HCT116 (cell line): ENCODE results near the gene NEXMIF. TPM values are rescaled to one million over a fixed set of nuclear protein-coding genes. Genes with fewer than 3 reads are reported as not detected.

Experiments
- ATAC-seq: fragments of 200-7000 bp; cut with Tn5 transposase; 2 replicates; pipeline ENCODE4 v1.9.1; 2020; ENCODE audit warnings: mild to moderate bottlenecking, moderate library complexity
- BruUV-seq: library from RNA; stranded (reverse); fragments of 400-500 nt; replicated peaks from 2 replicates; lab custom pipeline; 2021; lab: Mats Ljungman, UMichigan
- CTCF ChIA-PET: fragments of 300-600 bp; sonication (Branson Sonifier 250); formaldehyde crosslinking; loops from one replicate; lab custom pipeline; 2021; ENCODE audit warnings: antibody characterized with exemption; lab: Charles Lee
- POLR2A ChIA-PET: fragments of 300-600, 350-600 bp; sonication (Branson Sonifier 250); formaldehyde crosslinking; loops from one replicate; lab custom pipeline; 2021; ENCODE audit warnings: antibody characterized with exemption; lab: Charles Lee
- RAD21 ChIA-PET, 2 experiments: fragments of 300-600 bp; sonication (Branson Sonifier 250); formaldehyde crosslinking; loops; one replicate each; lab custom pipeline; 2023; ENCODE audit warnings: low total read pairs in 2 of 2; ENCODE audit not compliant: uncharacterized antibody in 2 of 2, unreplicated experiment in 2 of 2, low non-redundant PET in 1 of 2; lab: Charles Lee
- DNase-seq: peaks from one replicate; pipeline ENCODE4 v3.0.0-alpha.2; 2010; ENCODE audit warnings: low read depth, low spot score
- H2AFZ ChIP-seq: fragments of 200-600 bp; shearing (Covaris generic), sonication (generic); 2 replicates; pipeline ENCODE4 v1.6.1; 2017; ENCODE audit warnings: low read depth, mixed run types, mixed read lengths, antibody characterized with exemption, low read length; ENCODE audit not compliant: poor library complexity, severe bottlenecking
- H3K27ac ChIP-seq: 2 replicates; pipeline ENCODE4 v1.5.1; 2012; ENCODE audit warnings: low read depth, low read length
- H3K27me3 ChIP-seq: fragments of 200-600 bp; sonication (generic); 2 replicates; pipeline ENCODE4 v1.6.1; 2016; ENCODE audit warnings: mixed run types, low read length, mixed read lengths; ENCODE audit not compliant: insufficient read depth
- H3K36me3 ChIP-seq, 2 experiments: fragments of 200-500 bp in 1 of 2; fragments of 200-600 bp in 1 of 2; sonication (Bioruptor generic) in 1 of 2; sonication (generic) in 1 of 2; 2 replicates each; pipeline versions ENCODE4 v1.5.1 to v1.6.1; 2014 to 2016; ENCODE audit warnings: low read length in 2 of 2, inconsistent platforms in 1 of 2, mixed read lengths in 1 of 2, mixed run types in 1 of 2; ENCODE audit not compliant: insufficient read depth in 2 of 2, control insufficient read depth in 1 of 2
- H3K4me1 ChIP-seq, 2 experiments: fragments of 200-600 bp in 1 of 2; sonication (generic) in 1 of 2; 2 replicates each; pipeline versions ENCODE4 v1.5.1 to v1.6.1; 2012 to 2017; ENCODE audit warnings: low read length in 2 of 2, inconsistent platforms in 1 of 2, mild to moderate bottlenecking in 1 of 2, mixed read lengths in 1 of 2, mixed run types in 1 of 2, moderate library complexity in 1 of 2; ENCODE audit not compliant: insufficient read depth in 2 of 2, control insufficient read depth in 1 of 2
- H3K4me2 ChIP-seq: fragments of 200-600 bp; sonication (generic); 2 replicates; pipeline ENCODE4 v1.6.1; 2017; ENCODE audit warnings: mixed run types, low read length, mixed read lengths
- H3K4me3 ChIP-seq, 2 experiments: fragments of 200-600 bp in 1 of 2; sonication (generic) in 1 of 2; replicated peaks in 1 of 2; 2 replicates each; pipeline ENCODE4 v1.5.1; 2011 to 2016; ENCODE audit warnings: low read length in 2 of 2, control low read depth in 1 of 2, low read depth in 1 of 2, mild to moderate bottlenecking in 1 of 2, mixed read lengths in 1 of 2, mixed run types in 1 of 2
- H3K79me2 ChIP-seq: fragments of 200-600 bp; sonication (generic); 2 replicates; pipeline ENCODE4 v1.6.1; 2017; ENCODE audit warnings: mild to moderate bottlenecking, mixed run types, low read length, moderate library complexity, mixed read lengths; ENCODE audit not compliant: insufficient read depth
- H3K9ac ChIP-seq: fragments of 200-600 bp; sonication (generic); 2 replicates; pipeline ENCODE4 v1.6.1; 2016; ENCODE audit warnings: low read length, mixed read lengths
- H3K9me2 ChIP-seq: fragments of 200-600 bp; sonication (generic), shearing (Covaris generic); 2 replicates; pipeline ENCODE4 v1.6.1; 2017; ENCODE audit warnings: mixed run types, mild to moderate bottlenecking, moderate library complexity; ENCODE audit not compliant: insufficient read depth
- H3K9me3 ChIP-seq, 2 experiments: fragments of 200-500 bp in 1 of 2; fragments of 200-600 bp in 1 of 2; sonication (Bioruptor generic) in 1 of 2; sonication (generic) in 1 of 2; 2 replicates each; pipeline ENCODE4 v1.6.1; 2014 to 2017; ENCODE audit warnings: low read length in 2 of 2, mixed read lengths in 2 of 2, inconsistent platforms in 1 of 2, low read depth in 1 of 2, mild to moderate bottlenecking in 1 of 2, mixed run types in 1 of 2, moderate library complexity in 1 of 2; ENCODE audit not compliant: control insufficient read depth in 1 of 2, insufficient read depth in 1 of 2
- H4K20me1 ChIP-seq: fragments of 200-600 bp; sonication (generic), shearing (Covaris generic); 2 replicates; pipeline ENCODE4 v1.6.1; 2017; ENCODE audit warnings: mixed run types, mild to moderate bottlenecking, moderate library complexity; ENCODE audit not compliant: insufficient read depth
- ATF3 ChIP-seq: IDR thresholded peaks from 2 replicates; pipeline ENCODE4 v1.6.1; 2012
- CBX3 ChIP-seq: IDR thresholded peaks from 2 replicates; pipeline ENCODE4 v1.6.1; 2012; ENCODE audit warnings: low read depth
- CEBPB ChIP-seq: IDR thresholded peaks from 2 replicates; pipeline ENCODE4 v1.6.1; 2012; ENCODE audit warnings: low read depth
- CTCF ChIP-seq, 3 experiments: fragments of 200-600 bp in 1 of 3; sonication (generic) in 1 of 3; IDR thresholded peaks in 2 of 3; conservative IDR thresholded peaks in 1 of 3; 2 replicates each; pipeline ENCODE4 v1.5.1; 2012 to 2017; ENCODE audit warnings: low read depth in 2 of 3, low read length in 2 of 3, antibody characterized with exemption in 1 of 3, borderline replicate concordance in 1 of 3, control low read depth in 1 of 3, mild to moderate bottlenecking in 1 of 3, mixed read lengths in 1 of 3, mixed run types in 1 of 3, moderate library complexity in 1 of 3; ENCODE audit not compliant: insufficient read depth in 1 of 3
- EGR1 ChIP-seq: IDR thresholded peaks from 2 replicates; pipeline ENCODE4 v1.6.1; 2012; ENCODE audit warnings: low read depth
- ELF1 ChIP-seq: IDR thresholded peaks from 2 replicates; pipeline ENCODE4 v1.6.1; 2012; ENCODE audit warnings: low read depth, borderline replicate concordance
- EZH2 ChIP-seq: fragments of 200-600 bp; sonication (generic); IDR thresholded peaks from 2 replicates; pipeline ENCODE4 v1.6.1; 2017; ENCODE audit warnings: antibody characterized with exemption, mixed run types
- EZH2phosphoT487 ChIP-seq: fragments of 200-600 bp; IDR thresholded peaks from 2 replicates; pipeline ENCODE4 v1.6.1; 2018; ENCODE audit warnings: antibody characterized with exemption, borderline replicate concordance
- FOSL1 ChIP-seq: IDR thresholded peaks from 2 replicates; pipeline ENCODE4 v1.6.1; 2012; ENCODE audit warnings: low read depth
- JUND ChIP-seq: IDR thresholded peaks from 2 replicates; pipeline ENCODE4 v1.6.1; 2012
- POLR2A ChIP-seq: IDR thresholded peaks from 2 replicates; pipeline ENCODE4 v1.7.0; 2011; ENCODE audit warnings: borderline replicate concordance; ENCODE audit not compliant: insufficient read depth, insufficient read length; ENCODE audit errors: extremely low read depth
- POLR2AphosphoS5 ChIP-seq: IDR thresholded peaks from 2 replicates; pipeline ENCODE4 v1.6.1; 2011; ENCODE audit warnings: mild to moderate bottlenecking, low read depth, low read length, moderate library complexity
- RAD21 ChIP-seq: IDR thresholded peaks from 2 replicates; pipeline ENCODE4 v1.6.1; 2012; ENCODE audit warnings: low read depth, mild to moderate bottlenecking
- REST ChIP-seq: IDR thresholded peaks from 2 replicates; pipeline ENCODE4 v1.6.1; 2012; ENCODE audit warnings: low read depth
- SIN3A ChIP-seq: IDR thresholded peaks from 2 replicates; pipeline ENCODE4 v1.6.1; 2012; ENCODE audit warnings: low read depth
- SRF ChIP-seq: IDR thresholded peaks from 2 replicates; pipeline ENCODE4 v1.6.1; 2012; ENCODE audit warnings: low read depth
- TCF7L2 ChIP-seq: IDR thresholded peaks from 2 replicates; pipeline ENCODE4 v1.7.0; 2011; ENCODE audit warnings: borderline replicate concordance, inconsistent platforms; ENCODE audit not compliant: insufficient read depth, insufficient read length; ENCODE audit errors: extremely low read depth
- YY1 ChIP-seq: IDR thresholded peaks from 2 replicates; pipeline ENCODE4 v1.6.1; 2011; ENCODE audit warnings: low read length, low read depth, moderate library complexity, mild to moderate bottlenecking; ENCODE audit not compliant: insufficient replicate concordance; ENCODE audit errors: extremely low read depth
- ZBTB33 ChIP-seq: IDR thresholded peaks from 2 replicates; pipeline ENCODE4 v1.6.1; 2011; ENCODE audit warnings: mild to moderate bottlenecking, low read length, moderate library complexity; ENCODE audit not compliant: insufficient replicate concordance; ENCODE audit errors: extremely low read depth
- ZFX ChIP-seq: fragments of 450-650 bp; IDR thresholded peaks from 2 replicates; pipeline ENCODE4 v1.6.1; 2017
- intact Hi-C: fragments of 100-400 bp; cut with micrococcal nuclease; formaldehyde crosslinking; loops from 2 replicates; pipeline ENCODE4 v1.10.0; 2022
- total RNA-seq: library from RNA; stranded (reverse); gene quantifications from one replicate; pipeline ENCODE4 v1.2.1, GENCODE V29; 2021; ENCODE audit not compliant: unreplicated experiment

NEXMIF gene
- total RNA-seq, 1 experiment from 2014 or later, result not detected

GRCh38 chrX:74924449-74925224, 615 bp downstream of the NEXMIF start:
- TF ChIP-seq CTCF (IDR thresholded peaks at IDR 0.05 in 2 of 3, conservative IDR thresholded peaks at IDR 0.05 in 1 of 3; ENCODE audit: borderline replicate concordance in 1 of 3, insufficient read depth in 1 of 3, low read depth in 2 of 3, low read length in 2 of 3) (no peak), REST (no peak), FOSL1 (no peak), SIN3A (no peak), CBX3 (no peak), ATF3 (no peak), ELF1 (no peak), SRF (no peak), ZBTB33 (no peak), RAD21 (no peak), CEBPB (no peak), JUND (no peak), YY1 (no peak), POLR2A (no peak), POLR2AphosphoS5 (no peak), ZFX (no peak), TCF7L2 (no peak), EGR1 (no peak), EZH2 (no peak), EZH2phosphoT487 (no peak)
- intact Hi-C loops, result no loop called here
- H3K4me1 ChIP-seq, result no peaks in the 10 kb centered on the region
- no peak for DNase-seq
- no peaks in the 10 kb centered on the region for H3K79me2 ChIP-seq
- no peak for ATAC-seq
- ChIA-PET CTCF (no interaction called here), RAD21 (no interaction called here), POLR2A (no interaction called here)
- H3K27me3 ChIP-seq, result no peaks in the 10 kb centered on the region
- no peak overlapping the region for H3K9ac ChIP-seq
- H3K27ac ChIP-seq, result no peak overlapping the region
- no peak overlapping the region for H2AFZ ChIP-seq
- H3K9me2 ChIP-seq, result no peaks in the 10 kb centered on the region
- no peak overlapping the region for H3K4me2 ChIP-seq
- H4K20me1 ChIP-seq, result no peaks in the 10 kb centered on the region
- BruUV-seq, result no TSS peak
- H3K4me3 ChIP-seq, result no peak overlapping the region
- H3K9me3 ChIP-seq, result no peaks in the 10 kb centered on the region
- H3K36me3 ChIP-seq, result no peaks in the 10 kb centered on the region
